ENCODE measurements around the gene FCRL2. TPM values are rescaled to one million over a fixed set of nuclear protein-coding genes. Genes with fewer than 3 reads are reported as not detected.
A peak's percentile ranks its signal among the peaks of the same experiment; 100 is the strongest.

The FCRL2 gene
- total RNA-seq, 4 donors from 2014 or later = 0.50 TPM; not detected in 3

GRCh38 chr1:157766792-157767191 is 10.1 kb downstream of the FCRL2 start:
- Histone ChIP-seq H3K4me3 (no peak overlapping the region), H3K27me3 (no peaks in the 10 kb centered on the region), H3K36me3 (no peaks in the 10 kb centered on the region), H3K9me3 (no peaks in the 10 kb centered on the region), H3K4me1 (no peaks in the 10 kb centered on the region), H3K27ac (replicated peaks in 1 of 4) (no peak overlapping the region)
- intact Hi-C loops (cut with DNase I) = no loop called here
- no peak for TF ChIP-seq EP300 (IDR thresholded peaks at IDR 0.05)
- TF ChIP-seq POLR2A (IDR thresholded peaks at IDR 0.05; ENCODE audit: low read depth) = no peak
- peak; percentile 74 for DNase-seq (ENCODE audit: extremely low spot score)

- no peaks in the 10 kb centered on the region for H3K36me3 ChIP-seq
- no peaks in the 10 kb centered on the region for H3K4me1 ChIP-seq
- no peak for TF ChIP-seq CTCF (IDR thresholded peaks at IDR 0.05)
- TF ChIP-seq EP300 (IDR thresholded peaks at IDR 0.05) = no peak
- TF ChIP-seq POLR2A (IDR thresholded peaks at IDR 0.05; ENCODE audit: low read depth) = no peak
- TF ChIP-seq POLR2AphosphoS5 (IDR thresholded peaks at IDR 0.05) = no peak
- H3K27ac ChIP-seq (replicated peaks in 1 of 4) = no peak overlapping the region
- no peaks in the 10 kb centered on the region for H3K27me3 ChIP-seq
- WGBS = 87% methylated on average over 4 of the region's 4 CpGs
- no peak for DNase-seq (ENCODE audit: extremely low spot score)
- intact Hi-C loops (cut with DNase I) = no loop called here
- no peak overlapping the region for H3K4me3 ChIP-seq
- peaks cover 0 to 7% (median 3%) of the 10 kb centered on the region in 4 donors for H3K9me3 ChIP-seq
Observed at GRCh38 chr1:157758018-157758417, 18.9 kb downstream of the FCRL2 start.

GRCh38 chr1:157753611-157754010 is 23.3 kb downstream of the FCRL2 start:
- intact Hi-C loops (cut with DNase I) = no loop called here
- H3K27ac ChIP-seq (replicated peaks in 1 of 4) = no peak overlapping the region
- no peaks in the 10 kb centered on the region for H3K27me3 ChIP-seq
- no peak for DNase-seq (ENCODE audit: extremely low spot score)
- 80% methylated on average over 1 of the region's 1 CpG for WGBS
- no peaks in the 10 kb centered on the region for H3K4me1 ChIP-seq
- peaks cover 0 to 7% (median 2%) of the 10 kb centered on the region in 4 donors for H3K9me3 ChIP-seq
- TF ChIP-seq POLR2A (IDR thresholded peaks at IDR 0.05; ENCODE audit: low read depth) = no peak
- TF ChIP-seq EP300 (IDR thresholded peaks at IDR 0.05) = no peak
- TF ChIP-seq POLR2AphosphoS5 (IDR thresholded peaks at IDR 0.05) = no peak
- no peak for TF ChIP-seq CTCF (IDR thresholded peaks at IDR 0.05)
- no peak overlapping the region for H3K4me3 ChIP-seq
- H3K36me3 ChIP-seq = no peaks in the 10 kb centered on the region

- TF ChIP-seq POLR2A (IDR thresholded peaks at IDR 0.05; ENCODE audit: low read depth) (no peak), POLR2AphosphoS5 (IDR thresholded peaks at IDR 0.05) (no peak), EP300 (IDR thresholded peaks at IDR 0.05) (no peak), CTCF (IDR thresholded peaks at IDR 0.05) (no peak)
- WGBS = 56% methylated on average over 3 of the region's 3 CpGs
Observed at GRCh38 chr1:157751283-157751682, 25.6 kb downstream of the FCRL2 start.

GRCh38 chr1:157748262-157748817 is 28.6 kb downstream of the FCRL2 start:
- no peaks in the 10 kb centered on the region for H3K36me3 ChIP-seq
- H3K27ac ChIP-seq (replicated peaks in 1 of 4) = no peak overlapping the region
- DNase-seq (ENCODE audit: extremely low spot score) = no peak
- H3K4me3 ChIP-seq = no peak overlapping the region
- no peak for TF ChIP-seq EP300 (IDR thresholded peaks at IDR 0.05)
- TF ChIP-seq POLR2A (IDR thresholded peaks at IDR 0.05; ENCODE audit: low read depth) = no peak
- TF ChIP-seq POLR2AphosphoS5 (IDR thresholded peaks at IDR 0.05) = no peak
- no peaks in the 10 kb centered on the region for H3K27me3 ChIP-seq
- WGBS = 86% methylated on average over 3 of the region's 3 CpGs
- H3K4me1 ChIP-seq = no peaks in the 10 kb centered on the region
- intact Hi-C loops (cut with DNase I) = no loop called here
- H3K9me3 ChIP-seq = no peaks in the 10 kb centered on the region

More at GRCh38 chr1:157751283-157751682, 25.6 kb downstream of the FCRL2 start:
- no peak overlapping the region for H3K27ac ChIP-seq (replicated peaks in 1 of 4)
- no peaks in the 10 kb centered on the region for H3K27me3 ChIP-seq
- no peaks in the 10 kb centered on the region for H3K36me3 ChIP-seq
- intact Hi-C loops (cut with DNase I) = no loop called here
- H3K4me3 ChIP-seq = no peak overlapping the region
- no peak for DNase-seq (ENCODE audit: extremely low spot score)
- H3K4me1 ChIP-seq = no peaks in the 10 kb centered on the region
- H3K9me3 ChIP-seq = no peaks in the 10 kb centered on the region

All from esophagus muscularis mucosa (tissue), 4 donors.